Endometrium (tissue), 2 donors: ENCODE measurements around the gene CYB5R3.
"Not testable (repeated sequence)": the region's sequence is repeated elsewhere in the genome, so short reads cannot be mapped to it uniquely, and the experiment has no call there.

Experiments
- FAIRE-seq: peaks from 2 replicates; lab custom pipeline; 2012; peaks lifted over from hg19 to GRCh38; lab: Jason Lieb, UNC
- donor health status: control.
- donor health status: control.

CYB5R3 gene

DNA sequence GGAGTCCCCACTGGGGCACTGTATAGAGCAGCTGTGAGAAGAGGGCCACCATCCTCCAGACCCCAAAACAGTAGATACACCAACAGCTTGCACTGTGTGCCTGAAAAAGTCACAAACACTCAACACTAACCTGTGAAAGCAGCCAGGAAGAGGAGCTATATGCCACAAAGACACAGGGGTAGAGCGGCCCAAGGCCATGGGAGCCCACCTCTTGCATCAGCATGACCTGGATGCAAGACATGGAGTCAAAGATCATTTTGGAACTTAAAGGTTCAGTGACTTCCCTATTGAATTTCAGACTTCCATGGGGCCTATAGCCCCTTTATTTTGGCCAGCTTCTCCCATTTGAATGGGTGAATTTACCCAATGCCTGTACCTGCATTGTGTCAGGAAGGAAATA, 29.7 kb upstream of the CYB5R3 start:
- FAIRE-seq: no peak

DNA sequence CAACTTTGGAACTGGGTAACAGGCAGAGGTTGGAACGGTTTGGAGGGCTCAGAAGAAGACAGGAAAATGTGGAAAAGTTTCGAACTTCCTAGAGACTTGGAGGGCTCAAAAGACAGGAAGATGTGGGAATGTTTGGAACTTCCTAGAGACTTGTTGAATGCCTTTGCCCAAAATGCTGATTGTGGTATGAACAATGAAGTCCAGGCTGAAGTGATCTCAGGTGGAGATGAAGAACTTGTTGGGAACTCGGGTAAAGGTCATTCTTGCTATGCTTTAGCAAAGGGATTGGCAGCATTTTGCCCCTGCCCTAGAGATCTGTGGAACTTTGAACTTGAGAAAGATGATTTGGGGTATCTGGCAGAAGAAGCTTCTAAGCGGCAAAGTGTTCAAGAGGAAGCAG, 28.7 kb upstream of the CYB5R3 start:
- not testable (repeated sequence) for FAIRE-seq

DNA sequence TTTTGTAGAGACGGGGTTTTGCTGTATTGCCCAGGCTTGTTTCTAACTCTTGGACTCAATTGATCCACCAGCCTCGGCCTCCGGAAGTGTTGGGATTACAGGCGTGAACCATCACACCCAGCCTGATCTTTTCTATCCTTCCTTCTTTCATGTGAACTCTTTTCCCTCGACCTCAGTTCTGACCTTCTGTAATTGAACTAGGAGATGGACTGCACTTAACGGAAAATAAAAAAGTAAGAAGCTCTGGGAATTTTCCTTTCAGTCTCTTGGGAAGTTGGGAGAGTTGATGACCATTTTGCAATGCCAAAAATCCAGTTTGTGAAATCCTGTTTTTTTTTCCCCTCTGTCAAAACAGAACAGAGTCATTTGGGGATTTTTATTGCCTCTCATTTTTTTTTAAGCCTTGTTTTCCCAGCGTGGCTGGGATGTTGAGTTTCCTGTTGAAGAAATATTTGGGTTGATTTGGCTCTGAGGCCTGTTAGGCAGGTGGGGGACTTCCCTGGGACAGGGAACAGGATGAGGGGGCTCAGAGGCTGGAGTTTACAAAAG, 26.9 kb upstream of the CYB5R3 start:
- peak; percentile 92 for FAIRE-seq

DNA sequence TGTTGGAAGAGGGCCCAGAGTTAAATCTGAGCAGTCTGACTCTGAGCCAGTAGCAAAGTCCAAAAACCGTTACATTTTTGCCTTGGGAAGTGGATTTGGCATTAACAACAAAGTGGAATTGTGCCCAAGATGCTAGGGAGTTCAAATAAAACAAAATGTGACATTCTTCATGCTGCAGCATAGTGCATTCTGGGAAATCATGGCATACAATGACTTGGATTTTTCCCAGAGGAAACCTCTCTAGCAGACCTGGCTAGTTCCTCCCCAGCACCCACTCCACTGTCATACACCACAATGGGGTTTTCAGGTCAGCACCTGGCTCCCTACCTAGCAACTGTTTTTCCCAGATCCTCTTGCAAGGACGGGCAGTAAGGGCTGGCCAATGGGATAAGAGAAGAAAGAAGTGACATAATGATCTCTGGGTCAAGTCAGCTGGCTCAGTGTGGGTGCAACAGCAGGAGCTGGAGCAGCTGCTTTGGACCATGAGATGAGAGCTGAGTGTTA, 24.8 kb upstream of the CYB5R3 start:
- FAIRE-seq: no peak

DNA sequence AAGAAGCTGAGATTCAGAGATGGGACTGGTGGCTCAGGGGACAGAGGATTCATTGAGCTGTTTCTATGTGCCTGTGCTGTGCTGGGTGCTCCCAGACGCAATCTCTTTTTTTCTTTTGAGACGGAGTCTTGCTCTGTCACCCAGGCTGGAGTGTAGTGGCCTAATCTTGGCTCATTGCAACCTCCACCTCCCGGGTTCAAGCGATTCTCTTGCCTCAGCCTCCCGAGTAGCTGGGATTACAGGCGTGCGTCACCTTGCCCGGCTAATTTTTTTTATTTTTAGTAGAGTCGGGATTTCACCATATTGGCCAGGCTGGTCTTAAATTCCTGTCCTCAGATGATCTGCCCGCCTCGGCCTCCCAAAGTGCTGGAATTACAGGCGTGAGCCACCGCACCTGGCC, 23.9 kb upstream of the CYB5R3 start:
- FAIRE-seq: not testable (repeated sequence)

DNA sequence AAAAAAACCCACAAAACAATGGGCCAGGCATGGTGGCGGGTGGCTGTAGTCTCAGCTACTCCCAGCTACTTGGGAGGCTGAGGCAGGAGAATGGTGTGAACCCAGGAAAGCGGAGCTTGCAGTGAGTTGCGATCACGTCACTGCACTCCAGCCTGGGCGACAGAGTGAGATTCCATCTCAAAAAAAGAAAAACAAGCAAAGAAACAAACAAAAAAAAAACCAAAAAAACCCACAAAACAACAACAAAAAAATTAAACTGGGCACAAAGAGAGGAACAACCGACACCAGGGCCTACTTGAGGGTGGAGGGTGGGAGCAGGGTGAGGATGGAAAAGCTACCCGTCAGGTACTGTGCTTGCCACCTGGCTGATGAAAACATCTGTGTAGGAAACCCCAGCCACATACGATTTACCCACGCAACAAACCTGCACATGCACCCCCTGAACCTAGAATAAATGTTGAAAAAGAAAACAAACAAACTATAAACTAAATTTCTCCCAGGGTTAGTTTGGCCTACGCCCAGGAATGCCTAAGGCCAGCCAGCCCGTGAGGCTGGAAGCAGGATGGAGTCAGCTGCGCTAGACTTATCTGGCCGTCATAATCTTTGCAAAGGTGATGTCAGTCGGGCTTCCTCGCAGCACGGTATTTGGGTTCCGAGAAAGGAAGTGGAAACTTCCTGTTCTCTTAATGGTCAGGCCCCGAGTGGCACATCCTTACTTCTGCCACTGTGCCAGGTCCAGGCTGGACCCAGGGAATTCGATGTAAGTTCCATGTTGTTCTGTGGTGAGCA, 21.9 kb upstream of the CYB5R3 start:
- no peak for FAIRE-seq

DNA sequence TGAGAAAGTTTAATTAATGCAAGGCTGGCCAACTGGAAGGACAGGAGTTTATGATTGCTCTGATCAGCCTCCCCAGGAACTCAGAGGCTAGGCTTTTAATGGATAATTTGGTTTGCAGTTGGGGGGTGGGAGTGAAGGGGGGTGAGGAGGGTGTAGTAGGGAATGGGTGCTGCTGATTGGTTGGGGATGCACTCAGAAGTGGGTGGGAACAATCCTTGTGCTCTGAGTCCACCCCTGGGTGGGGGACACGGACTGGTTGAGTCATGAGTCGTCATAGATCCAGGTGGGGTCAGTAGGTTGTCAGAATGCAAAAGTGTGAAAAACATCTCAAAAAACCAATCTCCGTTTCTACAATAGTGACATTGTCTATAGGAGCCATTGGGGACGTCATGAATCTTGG, 20.9 kb upstream of the CYB5R3 start:
- FAIRE-seq: no peak

DNA sequence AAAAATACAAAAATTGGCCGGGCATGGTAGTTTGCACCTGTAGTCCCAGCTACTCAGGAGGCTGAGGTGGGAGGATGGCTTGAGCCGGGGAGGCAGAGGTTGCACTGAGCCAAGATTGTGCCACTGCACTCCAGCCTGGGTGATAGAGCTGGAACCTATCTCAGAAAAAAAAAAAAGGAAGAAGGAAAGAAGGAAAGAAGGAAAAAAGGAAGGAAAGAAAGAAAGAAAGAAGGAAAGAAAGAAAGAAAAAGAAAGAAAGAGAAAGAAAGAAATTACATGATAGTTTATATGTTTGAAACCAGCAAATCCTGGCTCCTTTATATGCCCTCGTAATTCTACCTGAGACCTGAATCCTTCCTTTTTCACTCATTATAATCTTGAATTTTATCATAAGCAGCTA, 17.2 kb upstream of the CYB5R3 start:
- not testable (repeated sequence) for FAIRE-seq

DNA sequence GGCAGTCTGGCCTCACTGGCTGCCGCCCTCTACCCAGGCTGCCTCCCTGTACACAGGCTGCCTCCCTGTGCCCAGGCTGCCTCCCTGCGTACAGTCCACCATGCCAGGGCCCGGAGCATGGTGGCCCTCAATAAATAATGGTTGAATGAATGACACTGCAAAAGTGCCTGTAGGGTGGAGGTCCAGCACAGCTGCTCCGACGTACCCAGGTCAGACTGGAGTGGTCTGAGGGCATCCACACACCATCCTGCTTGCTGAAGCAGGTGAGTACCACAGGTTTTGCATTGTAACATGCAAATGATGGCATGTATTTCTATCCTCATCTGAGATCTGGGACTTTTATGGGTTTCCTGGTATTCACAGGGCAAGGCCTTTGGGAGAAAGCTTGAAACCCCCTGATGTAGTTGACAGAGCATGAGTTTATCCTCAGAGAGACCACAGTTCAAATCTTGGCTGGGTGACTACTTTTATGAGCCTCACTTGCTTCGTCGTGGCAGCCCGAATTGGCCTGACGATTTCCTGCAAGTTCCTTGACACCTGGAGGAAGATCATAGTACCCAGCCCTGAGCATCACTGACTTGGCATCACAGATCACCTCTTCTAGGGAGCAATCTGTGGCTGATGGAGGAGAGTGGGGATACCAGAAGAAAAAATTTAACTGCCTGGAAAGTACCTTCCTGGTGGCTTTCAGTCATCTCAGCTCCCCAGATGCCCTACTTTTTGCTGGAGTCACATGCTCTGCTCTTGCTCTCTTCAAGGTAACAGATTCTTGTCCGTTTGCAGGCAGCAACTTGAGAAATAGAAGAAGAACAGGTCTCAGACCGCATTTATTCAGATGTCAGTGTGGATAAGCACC, 16.0 kb upstream of the CYB5R3 start:
- no peak for FAIRE-seq

DNA sequence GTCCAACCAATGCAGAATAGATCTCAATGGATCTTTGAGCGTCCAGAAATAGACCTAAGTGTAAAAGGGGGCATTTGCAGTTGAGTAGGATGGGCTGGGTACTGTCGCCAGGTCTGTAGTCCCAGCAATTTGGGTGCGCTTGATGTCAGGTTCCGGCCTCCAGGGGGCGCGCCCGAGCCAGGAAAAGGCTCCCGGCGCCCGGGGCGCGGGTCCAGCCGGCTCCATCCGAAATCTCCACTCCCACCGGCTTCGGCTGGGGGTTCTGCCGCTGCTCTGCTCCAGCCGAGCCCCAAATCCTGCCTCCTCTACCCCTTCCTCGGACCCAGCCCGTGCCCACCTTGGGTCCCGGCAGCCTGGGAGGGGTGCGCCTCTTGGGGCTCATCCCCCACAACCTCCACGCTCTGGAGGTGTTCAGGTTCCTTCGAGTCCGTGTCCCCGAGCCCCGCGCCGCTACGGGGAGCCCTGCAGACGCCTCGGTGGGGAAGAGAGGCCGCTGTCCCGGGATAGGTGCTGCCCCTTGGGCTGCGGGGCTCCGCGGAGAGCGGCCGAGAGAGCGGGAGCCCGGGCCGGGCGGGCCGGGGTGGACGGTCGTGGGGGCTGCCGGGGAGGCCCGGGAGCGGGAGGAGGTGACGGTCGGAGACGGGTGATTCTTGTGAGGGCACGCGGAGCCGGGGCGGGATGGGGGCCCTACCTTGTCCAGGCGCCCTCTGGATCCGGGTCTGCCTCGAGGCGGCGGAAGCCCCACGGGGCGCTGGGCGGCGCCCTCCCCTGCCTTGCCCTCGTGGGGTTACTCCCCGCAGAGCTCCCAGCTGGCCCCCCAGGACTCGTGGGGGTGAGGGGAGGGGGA, 13.0 kb upstream of the CYB5R3 start:
- no peak for FAIRE-seq

DNA sequence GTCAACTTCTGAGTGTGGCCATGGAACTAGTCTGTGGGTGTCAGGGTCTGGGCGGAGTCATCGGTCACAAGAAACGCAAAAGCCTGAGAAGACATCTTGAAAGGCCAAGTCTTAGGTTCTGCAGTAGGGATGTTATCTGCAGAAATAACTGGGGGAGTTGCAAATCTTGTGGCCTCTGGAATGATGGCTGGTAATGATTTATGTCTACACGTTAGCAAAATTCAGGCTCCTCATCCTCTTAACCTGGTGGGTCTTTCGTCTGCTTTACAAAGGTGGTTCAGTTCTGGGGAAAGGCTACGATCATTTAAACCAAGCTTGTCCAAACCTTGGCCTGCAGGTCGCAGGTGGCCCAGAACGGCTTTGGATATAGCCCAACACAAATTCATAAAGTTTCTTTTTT, 7.4 kb upstream of the CYB5R3 start:
- no peak for FAIRE-seq

DNA sequence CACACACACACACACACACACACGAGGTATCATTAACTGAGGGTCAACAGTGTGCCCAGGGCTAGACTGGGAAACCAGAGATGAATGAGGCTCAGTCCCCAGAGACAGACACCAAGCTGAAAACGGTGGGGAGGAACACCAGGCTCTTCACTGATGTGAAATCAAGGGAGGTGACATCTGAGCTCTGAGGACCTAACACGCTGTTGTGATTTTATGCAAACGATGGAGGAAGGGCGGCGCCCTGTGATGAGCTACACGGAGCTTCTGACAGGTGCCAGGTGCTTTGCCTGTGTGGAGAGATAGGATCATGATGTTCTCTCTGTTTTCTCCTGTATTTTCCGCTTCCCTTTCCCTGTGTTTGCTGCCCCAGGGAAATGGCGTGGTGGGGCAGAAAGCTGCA, 6.5 kb upstream of the CYB5R3 start:
- no peak for FAIRE-seq

DNA sequence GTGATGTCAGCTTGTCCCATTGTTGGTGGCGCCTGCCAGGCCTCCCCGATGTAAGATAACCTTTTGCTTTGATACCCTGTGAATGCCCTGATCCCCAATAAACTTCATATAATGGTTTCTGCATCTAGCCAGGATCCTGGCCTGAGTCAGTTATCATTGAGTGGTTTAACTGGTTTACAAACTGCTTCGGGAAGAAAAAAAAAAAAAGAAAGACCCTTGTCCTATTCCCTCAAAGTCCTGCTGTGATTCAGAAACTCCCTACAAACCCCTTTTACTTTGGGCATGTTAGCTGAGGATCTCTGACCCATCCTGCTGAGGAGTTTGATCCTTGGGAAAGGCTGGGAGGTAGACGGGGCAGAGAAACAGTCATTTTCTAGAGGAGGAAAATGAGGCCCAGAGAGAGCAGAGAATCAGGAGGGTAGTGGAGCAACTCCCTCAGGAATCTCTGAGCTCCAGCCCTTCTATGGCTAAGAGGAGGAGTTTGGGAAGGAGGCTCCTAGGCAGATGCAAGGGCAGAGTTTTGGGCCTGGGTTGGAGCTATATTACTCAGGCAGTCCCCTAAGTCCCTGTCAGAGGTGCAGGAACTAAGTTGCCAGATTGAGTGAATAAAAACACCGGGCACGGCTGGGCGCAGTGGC, 5.4 kb upstream of the CYB5R3 start:
- FAIRE-seq: no peak

DNA sequence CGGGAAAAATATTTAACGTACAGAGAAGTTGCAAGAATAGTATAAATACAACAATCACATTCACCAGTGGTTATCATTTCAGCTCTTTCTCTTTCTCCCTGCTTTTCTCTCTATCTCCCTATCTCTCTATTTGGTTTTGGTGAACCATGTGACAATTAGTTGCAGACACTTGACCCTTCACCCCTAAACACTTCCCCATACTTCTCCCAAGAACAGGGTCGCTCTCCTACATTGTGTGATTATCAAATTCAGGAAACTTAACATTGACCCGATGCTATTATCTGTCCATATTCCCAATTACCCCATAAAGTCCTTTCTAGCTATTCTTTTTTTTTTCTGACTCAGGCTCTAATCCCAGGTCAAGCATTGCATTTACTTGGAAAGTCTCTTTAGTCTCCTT, 4.8 kb upstream of the CYB5R3 start:
- no peak for FAIRE-seq

DNA sequence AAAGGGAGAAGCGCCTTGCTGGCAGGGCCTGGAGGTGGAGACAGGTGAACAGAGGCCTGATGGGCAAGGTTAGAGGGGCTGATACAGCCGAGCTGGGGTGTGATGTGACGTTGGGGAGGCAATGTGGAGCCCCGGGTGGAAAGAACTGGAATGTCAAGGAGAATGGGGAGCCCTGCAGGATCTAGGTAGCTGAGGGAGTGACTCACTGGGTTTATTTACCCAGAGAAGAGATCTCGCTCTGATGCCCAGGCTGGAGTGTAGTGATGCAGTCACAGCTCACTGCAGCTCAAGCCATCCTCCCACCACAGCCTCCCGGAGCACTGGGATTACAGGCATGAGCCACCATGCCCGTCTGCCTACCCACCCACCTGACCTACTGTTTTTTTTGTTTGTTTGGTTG, 1.9 kb upstream of the CYB5R3 start:
- no peak for FAIRE-seq

DNA sequence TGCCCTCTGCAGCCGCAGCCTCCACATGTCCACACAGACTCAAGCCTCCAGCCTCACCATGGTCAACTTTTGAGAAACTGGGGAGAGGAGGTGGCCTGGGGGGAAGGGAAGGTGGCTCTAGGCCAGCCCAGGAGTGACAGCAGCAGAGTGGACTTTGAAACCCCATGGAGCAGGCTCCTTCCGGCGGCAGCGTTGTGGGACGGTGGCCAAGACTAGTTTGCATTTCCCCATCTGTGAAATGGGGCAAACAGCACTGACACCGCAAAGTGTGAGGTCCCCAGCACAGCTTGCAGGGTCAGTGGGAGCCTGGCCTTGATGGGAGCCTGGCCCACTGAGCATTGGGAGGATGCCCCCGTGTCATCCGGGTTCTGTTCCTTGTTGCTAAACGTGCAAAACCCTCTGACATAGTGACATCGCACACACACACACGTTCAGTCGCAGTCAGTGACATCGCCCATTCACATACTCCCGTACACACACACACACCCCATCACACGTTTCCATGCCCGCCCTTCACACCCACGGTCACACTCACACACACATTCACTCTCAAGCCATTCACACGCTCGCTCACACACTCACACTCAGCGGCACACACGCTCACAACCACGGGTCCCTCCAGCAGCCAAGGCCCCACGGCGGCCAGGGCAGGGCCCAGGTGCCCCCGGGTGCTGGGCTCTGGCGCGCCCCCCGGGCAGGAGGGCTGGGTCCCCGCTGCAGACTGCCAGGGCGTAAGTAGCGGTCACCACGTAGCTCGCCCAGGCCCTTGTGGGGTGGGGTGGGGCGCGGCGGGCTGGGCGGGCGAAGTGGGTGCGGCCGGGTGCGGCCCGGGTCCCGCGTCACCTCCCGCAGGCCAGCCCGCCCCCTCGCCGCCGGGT, 585 bp downstream of the CYB5R3 start:
- FAIRE-seq: no peak

DNA sequence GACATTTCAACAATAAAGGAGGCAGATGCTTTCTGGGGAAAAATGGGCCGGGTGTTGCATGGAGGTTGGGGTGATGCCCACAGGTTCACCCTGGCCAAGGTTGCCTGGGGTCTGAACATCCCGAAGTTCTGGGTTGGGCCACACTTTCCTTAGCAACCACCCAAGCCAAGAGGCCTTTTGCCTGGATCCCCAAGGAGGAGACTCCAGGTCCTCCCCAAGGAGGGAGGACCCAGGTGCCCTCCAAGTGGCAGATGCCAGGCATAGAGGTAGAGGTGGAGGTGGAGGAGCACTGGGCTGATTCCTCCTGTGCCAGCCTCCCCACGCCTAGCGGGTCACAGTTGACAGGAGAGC, 1.2 kb downstream of the CYB5R3 start:
- no peak for FAIRE-seq

DNA sequence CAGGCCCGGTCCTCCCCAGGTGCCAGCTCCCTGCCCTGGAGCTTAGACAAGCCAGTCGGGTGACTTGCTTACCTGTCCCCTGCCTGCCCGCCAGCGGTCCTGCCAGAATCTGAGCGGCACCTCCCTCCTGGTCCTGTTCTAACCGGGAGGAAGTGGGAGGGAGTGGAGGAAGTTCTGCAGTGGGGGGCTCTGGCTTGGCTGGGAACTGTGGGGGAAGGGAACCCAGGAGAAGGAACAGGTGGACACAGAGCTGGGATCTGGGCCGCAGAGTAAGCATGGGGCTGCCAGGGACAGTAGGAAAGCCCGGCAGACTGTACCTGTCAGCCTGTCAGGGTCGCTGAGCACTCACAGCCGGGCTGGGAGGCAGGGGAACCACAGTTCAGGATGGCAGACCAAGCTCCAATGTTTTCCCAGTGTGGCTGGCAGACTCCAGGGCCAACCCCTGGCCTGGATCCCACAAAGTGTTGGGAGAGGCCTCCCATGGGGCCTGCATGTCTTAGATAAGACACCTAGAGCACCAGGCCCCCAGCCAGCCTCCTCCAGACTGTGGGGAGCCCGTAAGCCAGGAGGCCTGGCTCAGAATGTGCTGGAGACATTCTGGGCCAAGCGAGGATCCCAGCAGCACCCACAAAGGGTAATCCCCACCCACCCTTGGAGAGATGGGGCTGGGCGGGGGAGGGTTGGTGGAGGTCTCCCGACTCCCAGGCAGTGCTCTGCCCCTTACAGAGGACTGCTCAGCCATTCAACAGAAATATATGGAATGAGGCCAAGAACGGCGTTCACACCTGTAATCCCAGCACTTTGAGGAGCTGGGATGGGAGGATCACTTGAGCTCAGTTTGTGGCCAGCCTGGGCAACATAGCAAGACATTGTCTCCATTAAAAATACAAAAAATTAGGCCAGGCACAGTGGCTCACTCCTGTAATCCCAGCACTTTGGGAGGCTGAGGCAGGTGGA, 2.3 kb downstream of the CYB5R3 start:
- no peak for FAIRE-seq

DNA sequence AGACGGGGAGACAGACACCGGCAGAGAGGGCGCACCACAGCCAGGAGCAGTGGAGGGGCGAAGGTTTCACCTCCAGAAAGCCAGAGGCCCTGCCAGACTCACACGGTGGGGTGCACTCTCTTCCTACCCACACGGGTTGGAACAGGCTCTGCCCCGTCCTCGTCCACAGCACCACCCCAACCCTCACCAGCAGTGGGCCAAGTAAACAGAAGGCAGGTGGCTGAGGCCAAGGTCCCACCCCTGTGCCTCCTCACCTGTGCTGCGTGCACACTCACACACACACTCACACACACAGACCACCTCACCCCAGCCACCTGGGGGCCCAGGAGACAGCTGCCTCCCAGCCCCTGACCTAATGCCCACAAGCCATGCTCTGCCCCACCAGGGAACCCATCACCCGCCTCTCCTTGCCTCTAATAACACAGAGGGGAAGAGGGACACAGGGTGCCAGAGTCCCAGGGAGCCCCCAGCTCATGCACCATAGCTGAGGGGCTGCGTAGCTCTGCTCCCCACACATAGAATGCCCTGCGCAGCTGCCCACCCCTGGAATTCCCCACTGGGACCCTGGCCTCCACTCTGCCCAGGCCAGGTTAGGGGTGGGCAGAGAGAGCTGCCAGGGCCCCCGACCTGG, 3.1 kb downstream of the CYB5R3 start:
- no peak for FAIRE-seq
